SK-N-SH (cell line): ENCODE data around the gene PLAGL1. TPM values are rescaled to one million over a fixed set of nuclear protein-coding genes. Genes with fewer than 3 reads are reported as not detected.

ENCODE experiments used
- CTCF ChIA-PET: fragments of 300-600, 350-600 bp; formaldehyde crosslinking; extraction: SDS; loops from one replicate; lab custom pipeline; 2021; lab: Yijun Ruan, JAX
- POLR2A ChIA-PET: fragments of 350-600 bp; sonication (Branson Sonifier 250); formaldehyde crosslinking; extraction: SDS; loops from one replicate; lab custom pipeline; 2020; ENCODE audit warnings: antibody characterized with exemption, inconsistent platforms; lab: Yijun Ruan, JAX
- DNase-seq: peaks from one replicate; pipeline ENCODE4 v3.0.0; 2012
- H2AFZ ChIP-seq: fragments of 200-600 bp; sonication (generic); 2 replicates; pipeline ENCODE4 v1.8.1; 2016; ENCODE audit warnings: antibody characterized with exemption, mild to moderate bottlenecking, low read depth
- H3F3A ChIP-seq: fragments of 200-600 bp; sonication (generic); replicated peaks from 2 replicates; pipeline ENCODE3; 2016; ENCODE audit warnings: antibody characterized with exemption, mild to moderate bottlenecking; ENCODE audit not compliant: insufficient read depth
- H3K27ac ChIP-seq, 2 experiments: fragments of 200-500 bp in 1 of 2; fragments of 200-600 bp in 1 of 2; sonication (Bioruptor generic) in 1 of 2; sonication (generic), shearing (Covaris generic) in 1 of 2; 2 replicates each; pipeline versions ENCODE4 v1.5.1 to v1.6.1; 2014 to 2016; ENCODE audit warnings: low read depth in 2 of 2, inconsistent platforms in 1 of 2, low read length in 1 of 2, mild to moderate bottlenecking in 1 of 2, mixed read lengths in 1 of 2
- H3K27me3 ChIP-seq: fragments of 200-600 bp; sonication (generic), shearing (Covaris generic); 2 replicates; pipeline ENCODE4 v1.6.1; 2016; ENCODE audit warnings: mixed run types; ENCODE audit not compliant: insufficient read depth
- H3K36me3 ChIP-seq, 2 experiments: fragments of 200-500 bp in 1 of 2; fragments of 200-600 bp in 1 of 2; sonication (Bioruptor generic) in 1 of 2; sonication (generic) in 1 of 2; replicated peaks in 1 of 2; 2 replicates each; pipeline versions ENCODE3 to v1.5.1; 2014 to 2016; ENCODE audit warnings: low read length in 1 of 2, mild to moderate bottlenecking in 1 of 2; ENCODE audit not compliant: insufficient read depth in 2 of 2, control insufficient read depth in 1 of 2
- H3K4me1 ChIP-seq, 2 experiments: fragments of 200-500 bp in 1 of 2; fragments of 200-600 bp in 1 of 2; sonication (Bioruptor generic) in 1 of 2; sonication (generic), shearing (Covaris generic) in 1 of 2; 2 replicates each; pipeline versions ENCODE4 v1.5.1 to v1.6.1; 2014 to 2016; ENCODE audit warnings: low read depth in 1 of 2, low read length in 1 of 2, mixed run types in 1 of 2; ENCODE audit not compliant: insufficient read depth in 2 of 2, control insufficient read depth in 1 of 2
- H3K4me2 ChIP-seq: fragments of 200-600 bp; sonication (generic), shearing (Covaris generic); 2 replicates; pipeline ENCODE4 v1.6.1; 2017; ENCODE audit warnings: mixed run types
- H3K4me3 ChIP-seq, 2 experiments: fragments of 200-500 bp in 1 of 2; fragments of 200-600 bp in 1 of 2; sonication (Bioruptor generic) in 1 of 2; sonication (generic), shearing (Covaris generic) in 1 of 2; 2 replicates each; pipeline versions ENCODE4 v1.5.1 to v1.8.1; 2014 to 2016; ENCODE audit warnings: low read depth in 2 of 2, inconsistent platforms in 1 of 2, low read length in 1 of 2, mild to moderate bottlenecking in 1 of 2, mixed read lengths in 1 of 2, moderate library complexity in 1 of 2
- H3K79me2 ChIP-seq: fragments of 200-600 bp; sonication (generic); 2 replicates; pipeline ENCODE4 v1.8.1; 2017; ENCODE audit warnings: mild to moderate bottlenecking; ENCODE audit not compliant: insufficient read depth
- H3K9ac ChIP-seq: fragments of 200-600 bp; sonication (generic); 2 replicates; pipeline ENCODE4 v1.6.1; 2017; ENCODE audit warnings: mixed run types
- H3K9me2 ChIP-seq: fragments of 200-600 bp; sonication (generic); 2 replicates; pipeline ENCODE4 v1.6.1; 2017; ENCODE audit warnings: mixed run types
- H3K9me3 ChIP-seq: fragments of 200-600 bp; sonication (generic); 2 replicates; pipeline ENCODE4 v1.6.1; 2017; ENCODE audit warnings: mixed run types, mild to moderate bottlenecking, moderate library complexity
- H4K20me1 ChIP-seq: fragments of 200-600 bp; sonication (generic); 2 replicates; pipeline ENCODE4 v1.6.1; 2017; ENCODE audit warnings: mild to moderate bottlenecking, mixed run types; ENCODE audit not compliant: insufficient read depth
- CTCF ChIP-seq: fragments of 200-600 bp; sonication (generic); IDR thresholded peaks from 2 replicates; pipeline ENCODE4 v1.6.1; 2017; ENCODE audit warnings: antibody characterized with exemption, mild to moderate bottlenecking, moderate library complexity
- EP300 ChIP-seq, 2 experiments: IDR thresholded peaks; 2 replicates each; pipeline versions ENCODE4 v1.4.0 to v1.6.1; 2012; ENCODE audit warnings: borderline replicate concordance in 1 of 2, low read depth in 1 of 2, low read length in 1 of 2
- FOSL2 ChIP-seq: IDR thresholded peaks from 2 replicates; pipeline ENCODE4 v1.4.0; 2012; ENCODE audit warnings: low read depth, mild to moderate bottlenecking, moderate library complexity, borderline replicate concordance
- GATA2 ChIP-seq: sonication (generic); formaldehyde crosslinking; IDR thresholded peaks from 2 replicates; pipeline ENCODE4 v1.5.0; 2020; ENCODE audit warnings: mild to moderate bottlenecking, missing genetic modification reagents
- IRF3 ChIP-seq: fragments of 150-350 bp; IDR thresholded peaks from 2 replicates; pipeline ENCODE4 v1.6.1; 2016; ENCODE audit warnings: mild to moderate bottlenecking, low read depth, low read length
- MEF2A ChIP-seq: IDR thresholded peaks from 2 replicates; pipeline ENCODE4 v1.4.0; 2012; ENCODE audit warnings: low read depth, borderline replicate concordance
- NRF1 ChIP-seq: IDR thresholded peaks from 2 replicates; pipeline ENCODE4 v1.6.1; 2012; ENCODE audit warnings: low read depth, mild to moderate bottlenecking, low read length
- POLR2AphosphoS5 ChIP-seq: IDR thresholded peaks from 2 replicates; pipeline ENCODE4 v1.6.1; 2012; ENCODE audit warnings: low read depth, low read length
- RAD21 ChIP-seq: IDR thresholded peaks from 2 replicates; pipeline ENCODE4 v1.6.1; 2012; ENCODE audit warnings: mild to moderate bottlenecking, low read length
- RFX5 ChIP-seq: IDR thresholded peaks from 2 replicates; pipeline ENCODE4 v1.6.1; 2012; ENCODE audit warnings: mild to moderate bottlenecking, improper control_type of control experiment, low read length
- RXRA ChIP-seq: IDR thresholded peaks from 2 replicates; pipeline ENCODE4 v1.4.0; 2012; ENCODE audit warnings: low read depth, mild to moderate bottlenecking, borderline replicate concordance
- SMC3 ChIP-seq: IDR thresholded peaks from 2 replicates; pipeline ENCODE4 v1.6.1; 2012; ENCODE audit warnings: low read depth, low read length, improper control_type of control experiment
- TAF1 ChIP-seq: IDR thresholded peaks from 2 replicates; pipeline ENCODE4 v1.6.1; 2012; ENCODE audit warnings: low read depth, mild to moderate bottlenecking, low read length, moderate library complexity, borderline replicate concordance
- TCF12 ChIP-seq: IDR thresholded peaks from 2 replicates; pipeline ENCODE4 v1.4.0; 2012
- WGBS: methylation state at CpG from one replicate; pipeline ENCODE4 v1.1.6; 2017; ENCODE audit warnings: low lambda C conversion rate; 5-methylcytosine and 5-hydroxymethylcytosine counted together
- polyA plus RNA-seq, 3 experiments: library from polyadenylated mRNA; depleted of rRNA; stranded (reverse); fragments of >200 nt; gene quantifications; 2 replicates each; pipeline ENCODE4 v1.2.3, GENCODE V29; 2012
- TF ChIP-seq, protein P1 (sequence below): IDR thresholded peaks from 2 replicates; pipeline ENCODE4 v1.6.1; 2012; ENCODE audit warnings: mild to moderate bottlenecking, low read depth, low read length, moderate library complexity
- TF ChIP-seq, protein P2 (sequence below): IDR thresholded peaks from 2 replicates; pipeline ENCODE4 v1.4.0; 2012; ENCODE audit warnings: low read depth, borderline replicate concordance
- TF ChIP-seq, protein P3 (sequence below): fragments of 150-350 bp; IDR thresholded peaks from 2 replicates; pipeline ENCODE4 v1.6.1; 2017; ENCODE audit warnings: antibody characterized with exemption, low read length, low read depth, borderline replicate concordance

Gene PLAGL1
- polyA plus RNA-seq, 1 of the 3 experiments (the other 2 are of a cell fraction): 25.8 TPM

DNA sequence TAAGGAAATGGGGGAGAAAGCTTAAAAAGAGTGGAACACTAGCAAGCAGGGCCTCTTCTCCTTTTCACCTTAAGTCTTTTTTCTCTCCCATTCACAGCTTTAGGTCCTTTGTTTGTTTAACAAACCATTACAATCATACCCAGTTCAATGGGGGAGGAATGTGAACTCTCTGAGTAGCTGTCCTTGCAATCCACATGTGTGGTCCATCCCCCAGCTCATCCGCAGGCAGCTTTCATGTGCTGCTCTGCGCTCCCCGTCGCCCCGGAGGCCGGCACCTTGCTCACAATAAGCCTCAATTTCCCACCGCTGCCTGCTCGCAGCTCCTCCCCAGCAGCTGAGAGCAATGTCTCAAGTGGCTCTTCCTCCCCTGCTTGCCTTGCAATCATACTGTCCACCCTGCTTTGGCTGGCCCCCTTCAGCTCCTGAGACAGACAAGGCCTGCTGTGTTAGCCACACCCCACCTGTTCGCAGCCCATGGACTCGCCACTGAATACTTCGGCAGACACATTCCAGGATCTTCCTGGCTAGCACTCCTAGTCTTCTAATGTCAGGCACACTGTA, 49.1 kb downstream of the PLAGL1 start:
- TF ChIP-seq MEF2A (no peak), CTCF (no peak), IRF3 (no peak), RAD21 (no peak), FOSL2 (no peak), TAF1 (no peak), EP300 (IDR thresholded peaks at IDR 0.05; ENCODE audit: borderline replicate concordance in 1 of 2, low read depth in 1 of 2, low read length in 1 of 2) (no peak), SMC3 (no peak), RXRA (no peak), NRF1 (no peak), POLR2AphosphoS5 (no peak), TCF12 (no peak), GATA2 (no peak), RFX5 (no peak)
- TF ChIP-seq, protein P1, sequence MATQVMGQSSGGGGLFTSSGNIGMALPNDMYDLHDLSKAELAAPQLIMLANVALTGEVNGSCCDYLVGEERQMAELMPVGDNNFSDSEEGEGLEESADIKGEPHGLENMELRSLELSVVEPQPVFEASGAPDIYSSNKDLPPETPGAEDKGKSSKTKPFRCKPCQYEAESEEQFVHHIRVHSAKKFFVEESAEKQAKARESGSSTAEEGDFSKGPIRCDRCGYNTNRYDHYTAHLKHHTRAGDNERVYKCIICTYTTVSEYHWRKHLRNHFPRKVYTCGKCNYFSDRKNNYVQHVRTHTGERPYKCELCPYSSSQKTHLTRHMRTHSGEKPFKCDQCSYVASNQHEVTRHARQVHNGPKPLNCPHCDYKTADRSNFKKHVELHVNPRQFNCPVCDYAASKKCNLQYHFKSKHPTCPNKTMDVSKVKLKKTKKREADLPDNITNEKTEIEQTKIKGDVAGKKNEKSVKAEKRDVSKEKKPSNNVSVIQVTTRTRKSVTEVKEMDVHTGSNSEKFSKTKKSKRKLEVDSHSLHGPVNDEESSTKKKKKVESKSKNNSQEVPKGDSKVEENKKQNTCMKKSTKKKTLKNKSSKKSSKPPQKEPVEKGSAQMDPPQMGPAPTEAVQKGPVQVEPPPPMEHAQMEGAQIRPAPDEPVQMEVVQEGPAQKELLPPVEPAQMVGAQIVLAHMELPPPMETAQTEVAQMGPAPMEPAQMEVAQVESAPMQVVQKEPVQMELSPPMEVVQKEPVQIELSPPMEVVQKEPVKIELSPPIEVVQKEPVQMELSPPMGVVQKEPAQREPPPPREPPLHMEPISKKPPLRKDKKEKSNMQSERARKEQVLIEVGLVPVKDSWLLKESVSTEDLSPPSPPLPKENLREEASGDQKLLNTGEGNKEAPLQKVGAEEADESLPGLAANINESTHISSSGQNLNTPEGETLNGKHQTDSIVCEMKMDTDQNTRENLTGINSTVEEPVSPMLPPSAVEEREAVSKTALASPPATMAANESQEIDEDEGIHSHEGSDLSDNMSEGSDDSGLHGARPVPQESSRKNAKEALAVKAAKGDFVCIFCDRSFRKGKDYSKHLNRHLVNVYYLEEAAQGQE: no peak
- TF ChIP-seq, protein P2, sequence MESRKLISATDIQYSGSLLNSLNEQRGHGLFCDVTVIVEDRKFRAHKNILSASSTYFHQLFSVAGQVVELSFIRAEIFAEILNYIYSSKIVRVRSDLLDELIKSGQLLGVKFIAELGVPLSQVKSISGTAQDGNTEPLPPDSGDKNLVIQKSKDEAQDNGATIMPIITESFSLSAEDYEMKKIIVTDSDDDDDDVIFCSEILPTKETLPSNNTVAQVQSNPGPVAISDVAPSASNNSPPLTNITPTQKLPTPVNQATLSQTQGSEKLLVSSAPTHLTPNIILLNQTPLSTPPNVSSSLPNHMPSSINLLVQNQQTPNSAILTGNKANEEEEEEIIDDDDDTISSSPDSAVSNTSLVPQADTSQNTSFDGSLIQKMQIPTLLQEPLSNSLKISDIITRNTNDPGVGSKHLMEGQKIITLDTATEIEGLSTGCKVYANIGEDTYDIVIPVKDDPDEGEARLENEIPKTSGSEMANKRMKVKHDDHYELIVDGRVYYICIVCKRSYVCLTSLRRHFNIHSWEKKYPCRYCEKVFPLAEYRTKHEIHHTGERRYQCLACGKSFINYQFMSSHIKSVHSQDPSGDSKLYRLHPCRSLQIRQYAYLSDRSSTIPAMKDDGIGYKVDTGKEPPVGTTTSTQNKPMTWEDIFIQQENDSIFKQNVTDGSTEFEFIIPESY: no peak
- TF ChIP-seq, protein P3, sequence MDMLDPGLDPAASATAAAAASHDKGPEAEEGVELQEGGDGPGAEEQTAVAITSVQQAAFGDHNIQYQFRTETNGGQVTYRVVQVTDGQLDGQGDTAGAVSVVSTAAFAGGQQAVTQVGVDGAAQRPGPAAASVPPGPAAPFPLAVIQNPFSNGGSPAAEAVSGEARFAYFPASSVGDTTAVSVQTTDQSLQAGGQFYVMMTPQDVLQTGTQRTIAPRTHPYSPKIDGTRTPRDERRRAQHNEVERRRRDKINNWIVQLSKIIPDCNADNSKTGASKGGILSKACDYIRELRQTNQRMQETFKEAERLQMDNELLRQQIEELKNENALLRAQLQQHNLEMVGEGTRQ: no peak

More for the DNA sequence above, 49.1 kb downstream of the PLAGL1 start:
- WGBS: 91% methylated on average over 11 of the region's 11 CpGs
- Histone ChIP-seq H3K79me2 (no peaks in the 10 kb centered on the region), H2AFZ (no peak overlapping the region), H3K27me3 (no peaks in the 10 kb centered on the region; the same call in 1 of the 2 replicates), H3K4me1 (no peaks in the 10 kb centered on the region; a peak in 1 of 4 replicates), H4K20me1 (no peaks in the 10 kb centered on the region), H3K9me3 (no peaks in the 10 kb centered on the region), H3K9ac (no peak overlapping the region), H3K9me2 (no peaks in the 10 kb centered on the region), H3K4me3 (no peak overlapping the region), H3K27ac (no peak overlapping the region), H3K4me2 (no peak overlapping the region), H3K36me3 (no peaks in the 10 kb centered on the region), H3F3A (no peaks in the 10 kb centered on the region)
- ChIA-PET CTCF (interaction anchor here (0.7 to 1.8 kb wide), 3 partner anchors 16 to 258 kb away, joined by 3 to 6 read pairs (median 3); no protein-coding TSS in a partner anchor), POLR2A (no interaction called here)
- DNase-seq: no peak
